SU-DHL-6 (cell line): Measurements from ENCODE around the gene ST3GAL3.

Source experiments
- H2AFZ ChIP-seq: fragments of 200-600 bp; sonication (generic); 2 replicates; pipeline ENCODE4 v1.6.1; 2014; ENCODE audit warnings: low read depth, mild to moderate bottlenecking, moderate library complexity, mixed read lengths, antibody characterized with exemption, low read length; ENCODE audit not compliant: severe bottlenecking
- H3F3A ChIP-seq: fragments of 200-600 bp; shearing (Covaris generic); 2 replicates; pipeline ENCODE4 v1.6.0; 2016; ENCODE audit warnings: antibody characterized with exemption, mild to moderate bottlenecking; ENCODE audit not compliant: insufficient read depth
- H3K27ac ChIP-seq: fragments of 200-600 bp; sonication (generic); 2 replicates; pipeline ENCODE4 v1.5.1; 2016; ENCODE audit warnings: low read depth, mild to moderate bottlenecking, low read length, moderate library complexity, mixed read lengths
- H3K27me3 ChIP-seq: fragments of 200-600 bp; sonication (generic), shearing (Covaris generic); 2 replicates; pipeline ENCODE4 v1.6.0; 2014; ENCODE audit warnings: mild to moderate bottlenecking, low read length
- H3K36me3 ChIP-seq: fragments of 200-600 bp; sonication (generic); 2 replicates; pipeline ENCODE4 v1.6.1; 2014; ENCODE audit warnings: mild to moderate bottlenecking, low read length, mixed read lengths
- H3K4me2 ChIP-seq: fragments of 300-600, 200-600 bp; shearing (Covaris generic), sonication (generic); 2 replicates; pipeline ENCODE4 v1.6.0; 2014; ENCODE audit warnings: low read length, low read depth, mild to moderate bottlenecking; ENCODE audit not compliant: poor library complexity, severe bottlenecking
- H3K4me3 ChIP-seq: fragments of 200-600 bp; sonication (generic); 2 replicates; pipeline ENCODE4 v1.5.1; 2014; ENCODE audit warnings: antibody characterized with exemption, low read length, mild to moderate bottlenecking, mixed read lengths; ENCODE audit not compliant: insufficient read depth, poor library complexity, severe bottlenecking
- H3K79me2 ChIP-seq: fragments of 200-600 bp; sonication (generic); 2 replicates; pipeline ENCODE4 v1.6.1; 2014; ENCODE audit warnings: mild to moderate bottlenecking, low read length, moderate library complexity; ENCODE audit not compliant: insufficient read depth
- H3K9ac ChIP-seq: fragments of 200-600 bp; sonication (generic); 2 replicates; pipeline ENCODE4 v1.7.0; 2014; ENCODE audit warnings: mild to moderate bottlenecking, low read length
- H3K9me2 ChIP-seq: fragments of 200-600 bp; sonication (generic); replicated peaks from 2 replicates; pipeline ENCODE4 v1.6.1; 2014; ENCODE audit warnings: low read length; ENCODE audit not compliant: insufficient read depth
- H3K9me3 ChIP-seq: fragments of 200-600 bp; sonication (generic); 2 replicates; pipeline ENCODE4 v1.6.1; 2014; ENCODE audit warnings: low read length, mixed read lengths; ENCODE audit not compliant: insufficient read depth
- H4K20me1 ChIP-seq: fragments of 200-600 bp; sonication (generic); 2 replicates; pipeline ENCODE4 v1.6.1; 2014; ENCODE audit warnings: low read depth, mild to moderate bottlenecking, antibody characterized with exemption, low read length, moderate library complexity, mixed read lengths
- CTCF ChIP-seq: fragments of 200-600 bp; sonication (generic); IDR thresholded peaks from one replicate; pipeline ENCODE4 v1.5.1; 2017; ENCODE audit warnings: antibody characterized with exemption, mild to moderate bottlenecking, low read length, moderate library complexity; ENCODE audit not compliant: insufficient read depth, poor library complexity, severe bottlenecking
- EZH2phosphoT487 ChIP-seq: fragments of 200-600 bp; sonication (generic), shearing (Covaris generic); conservative IDR thresholded peaks from 2 replicates; pipeline ENCODE4 v1.6.1; 2018; ENCODE audit warnings: mild to moderate bottlenecking, antibody characterized with exemption, low read length, moderate library complexity, mixed read lengths

The ST3GAL3 gene

GRCh38 chr1:43812579-43812978, 105.2 kb downstream of the ST3GAL3 start:
- Histone ChIP-seq H3K4me3 (no peak overlapping the region), H3K36me3 (no peaks in the 10 kb centered on the region), H3K9me3 (peaks cover 5% of the 10 kb centered on the region; the same call in 1 of the 2 replicates), H3K27ac (no peak overlapping the region), H3F3A (no peaks in the 10 kb centered on the region), H3K27me3 (no peaks in the 10 kb centered on the region), H3K79me2 (no peaks in the 10 kb centered on the region), H2AFZ (no peak overlapping the region), H3K9ac (no peak overlapping the region), H3K4me2 (no peak overlapping the region), H4K20me1 (no peaks in the 10 kb centered on the region), H3K9me2 (no peaks in the 10 kb centered on the region)
- TF ChIP-seq CTCF (no peak), EZH2phosphoT487 (no peak)

GRCh38 chr1:43814401-43814800, 107.1 kb downstream of the ST3GAL3 start:
- Histone ChIP-seq H3F3A (no peaks in the 10 kb centered on the region), H3K9me2 (no peaks in the 10 kb centered on the region), H4K20me1 (no peaks in the 10 kb centered on the region), H3K9ac (no peak overlapping the region), H3K27ac (no peak overlapping the region), H2AFZ (no peak overlapping the region), H3K9me3 (no peaks in the 10 kb centered on the region; the same call in 1 of the 2 replicates), H3K36me3 (peaks cover 13% of the 10 kb centered on the region), H3K4me2 (no peak overlapping the region), H3K4me3 (no peak overlapping the region), H3K27me3 (no peaks in the 10 kb centered on the region), H3K79me2 (no peaks in the 10 kb centered on the region)
- TF ChIP-seq EZH2phosphoT487 (no peak), CTCF (no peak)

GRCh38 chr1:43817304-43817939, 110.1 kb downstream of the ST3GAL3 start:
- H3K4me3 ChIP-seq: no peak overlapping the region
- no peaks in the 10 kb centered on the region for H3K9me2 ChIP-seq
- peaks cover 19% of the 10 kb centered on the region for H3K36me3 ChIP-seq
- TF ChIP-seq EZH2phosphoT487 (no peak), CTCF (no peak)
- H3K79me2 ChIP-seq: no peaks in the 10 kb centered on the region
- no peak overlapping the region for H3K4me2 ChIP-seq
- H3K27me3 ChIP-seq: no peaks in the 10 kb centered on the region
- H3K27ac ChIP-seq: no peak overlapping the region
- no peak overlapping the region for H3K9ac ChIP-seq
- no peak overlapping the region for H2AFZ ChIP-seq
- H3F3A ChIP-seq: no peaks in the 10 kb centered on the region
- no peaks in the 10 kb centered on the region; the same call in 1 of the 2 replicates for H3K9me3 ChIP-seq
- no peaks in the 10 kb centered on the region for H4K20me1 ChIP-seq
